Measurements from ENCODE around the gene FAM13A. TPM values are rescaled to one million over a fixed set of nuclear protein-coding genes. Genes with fewer than 3 reads are reported as not detected.

FAM13A gene
- total RNA-seq, 1 donor from 2014 or later: 51.2 TPM

GRCh38 chr4:88736264-88736663, 320.7 kb downstream of the FAM13A start:
- no peaks in the 10 kb centered on the region for H3K27me3 Mint-ChIP-seq (ENCODE audit: unreplicated experiment)
- no peak for DNase-seq
- no peak for TF ChIP-seq CTCF (IDR thresholded peaks at IDR 0.05; ENCODE audit: partially characterized antibody, unreplicated experiment)
- no peak overlapping the region for H3K27ac Mint-ChIP-seq (ENCODE audit: unreplicated experiment)
- no peaks in the 10 kb centered on the region for H3K36me3 Mint-ChIP-seq (ENCODE audit: unreplicated experiment)
- peaks cover 2% of the 10 kb centered on the region for H3K9me3 Mint-ChIP-seq (ENCODE audit: unreplicated experiment)
- H3K4me3 Mint-ChIP-seq (ENCODE audit: unreplicated experiment): no peak overlapping the region
- H3K4me1 Mint-ChIP-seq (ENCODE audit: low read depth, unreplicated experiment): peaks cover 8% of the 10 kb centered on the region

GRCh38 chr4:88735564-88735963, 321.4 kb downstream of the FAM13A start:
- peaks cover 8% of the 10 kb centered on the region for H3K4me1 Mint-ChIP-seq (ENCODE audit: low read depth, unreplicated experiment)
- H3K9me3 Mint-ChIP-seq (ENCODE audit: unreplicated experiment): peaks cover 2% of the 10 kb centered on the region
- no peaks in the 10 kb centered on the region for H3K27me3 Mint-ChIP-seq (ENCODE audit: unreplicated experiment)
- H3K36me3 Mint-ChIP-seq (ENCODE audit: unreplicated experiment): no peaks in the 10 kb centered on the region
- no peak for DNase-seq
- H3K27ac Mint-ChIP-seq (ENCODE audit: unreplicated experiment): no peak overlapping the region
- TF ChIP-seq CTCF (IDR thresholded peaks at IDR 0.05; ENCODE audit: partially characterized antibody, unreplicated experiment): no peak
- H3K4me3 Mint-ChIP-seq (ENCODE audit: unreplicated experiment): no peak overlapping the region

GRCh38 chr4:88734403-88734949, 322.5 kb downstream of the FAM13A start:
- Mint-ChIP-seq H3K4me1 (ENCODE audit: low read depth, unreplicated experiment) (peaks cover 11% of the 10 kb centered on the region), H3K27me3 (ENCODE audit: unreplicated experiment) (no peaks in the 10 kb centered on the region), H3K27ac (ENCODE audit: unreplicated experiment) (no peak overlapping the region), H3K36me3 (ENCODE audit: unreplicated experiment) (no peaks in the 10 kb centered on the region), H3K4me3 (ENCODE audit: unreplicated experiment) (no peak overlapping the region), H3K9me3 (ENCODE audit: unreplicated experiment) (peaks cover 2% of the 10 kb centered on the region)
- TF ChIP-seq CTCF (IDR thresholded peaks at IDR 0.05; ENCODE audit: partially characterized antibody, unreplicated experiment): no peak
- no peak for DNase-seq

GRCh38 chr4:88732714-88733368, 324.1 kb downstream of the FAM13A start:
- peaks cover 15% of the 10 kb centered on the region for H3K4me1 Mint-ChIP-seq (ENCODE audit: low read depth, unreplicated experiment)
- TF ChIP-seq CTCF (IDR thresholded peaks at IDR 0.05; ENCODE audit: partially characterized antibody, unreplicated experiment): no peak
- peaks cover 2% of the 10 kb centered on the region for H3K9me3 Mint-ChIP-seq (ENCODE audit: unreplicated experiment)
- DNase-seq: no peak
- H3K27me3 Mint-ChIP-seq (ENCODE audit: unreplicated experiment): no peaks in the 10 kb centered on the region
- H3K27ac Mint-ChIP-seq (ENCODE audit: unreplicated experiment): no peak overlapping the region
- no peaks in the 10 kb centered on the region for H3K36me3 Mint-ChIP-seq (ENCODE audit: unreplicated experiment)
- H3K4me3 Mint-ChIP-seq (ENCODE audit: unreplicated experiment): no peak overlapping the region

GRCh38 chr4:88731381-88731780, 325.6 kb downstream of the FAM13A start:
- H3K36me3 Mint-ChIP-seq (ENCODE audit: unreplicated experiment): no peaks in the 10 kb centered on the region
- peaks cover 17% of the 10 kb centered on the region for H3K4me1 Mint-ChIP-seq (ENCODE audit: low read depth, unreplicated experiment)
- no peak overlapping the region for H3K4me3 Mint-ChIP-seq (ENCODE audit: unreplicated experiment)
- peaks cover 2% of the 10 kb centered on the region for H3K9me3 Mint-ChIP-seq (ENCODE audit: unreplicated experiment)
- no peak for DNase-seq
- TF ChIP-seq CTCF (IDR thresholded peaks at IDR 0.05; ENCODE audit: partially characterized antibody, unreplicated experiment): no peak
- no peak overlapping the region for H3K27ac Mint-ChIP-seq (ENCODE audit: unreplicated experiment)
- H3K27me3 Mint-ChIP-seq (ENCODE audit: unreplicated experiment): no peaks in the 10 kb centered on the region
